Calu3 (cell line): ENCODE results near the gene LSAMP. TPM values are rescaled to one million over a fixed set of nuclear protein-coding genes. Genes with fewer than 3 reads are reported as not detected.

Source experiments
- BruUV-seq: library from RNA; stranded (reverse); fragments of 400-500 nt; replicated peaks from 2 replicates; lab custom pipeline; 2021; lab: Mats Ljungman, UMichigan
- CTCF ChIA-PET: fragments of 300-600 bp; sonication (Branson Sonifier 250); formaldehyde crosslinking; loops from one replicate; lab custom pipeline; 2022; ENCODE audit warnings: antibody characterized with exemption; lab: Charles Lee
- DNase-seq: peaks from one replicate; pipeline ENCODE4 v3.0.0; 2022
- H3K27ac Mint-ChIP-seq: one replicate; pipeline ENCODE4 v1.8.0; 2022; ENCODE audit warnings: mixed read lengths; ENCODE audit not compliant: unreplicated experiment
- H3K27me3 Mint-ChIP-seq: one replicate; pipeline ENCODE4 v1.8.0; 2022; ENCODE audit warnings: mixed read lengths; ENCODE audit not compliant: unreplicated experiment
- H3K36me3 Mint-ChIP-seq: one replicate; pipeline ENCODE4 v1.8.0; 2022; ENCODE audit warnings: mild to moderate bottlenecking, moderate library complexity, mixed read lengths; ENCODE audit not compliant: insufficient read depth, unreplicated experiment
- H3K4me1 Mint-ChIP-seq: one replicate; pipeline ENCODE4 v1.8.0; 2022; ENCODE audit warnings: mild to moderate bottlenecking, low read depth, mixed read lengths; ENCODE audit not compliant: unreplicated experiment
- H3K4me3 Mint-ChIP-seq: one replicate; pipeline ENCODE4 v1.8.0; 2022; ENCODE audit warnings: mild to moderate bottlenecking, low read depth, moderate library complexity, mixed read lengths; ENCODE audit not compliant: unreplicated experiment
- H3K9me3 Mint-ChIP-seq: one replicate; pipeline ENCODE4 v1.8.0; 2022; ENCODE audit warnings: low read depth, mixed read lengths; ENCODE audit not compliant: unreplicated experiment
- CTCF ChIP-seq: fragments of 200-600 bp; IDR thresholded peaks from one replicate; pipeline ENCODE4 v1.8.0; 2022; ENCODE audit warnings: antibody characterized with exemption; ENCODE audit not compliant: unreplicated experiment
- intact Hi-C: fragments of 100-400 bp; cut with micrococcal nuclease; formaldehyde crosslinking; loops from one replicate; pipeline ENCODE4 v1.10.0; 2022; ENCODE audit not compliant: unreplicated experiment
- total RNA-seq: library from RNA; stranded (reverse); gene quantifications from 2 replicates; pipeline ENCODE4 v1.2.3, GENCODE V29; 2022

The LSAMP gene
- total RNA-seq, 1 experiment from 2014 or later: 0.90 TPM

DNA sequence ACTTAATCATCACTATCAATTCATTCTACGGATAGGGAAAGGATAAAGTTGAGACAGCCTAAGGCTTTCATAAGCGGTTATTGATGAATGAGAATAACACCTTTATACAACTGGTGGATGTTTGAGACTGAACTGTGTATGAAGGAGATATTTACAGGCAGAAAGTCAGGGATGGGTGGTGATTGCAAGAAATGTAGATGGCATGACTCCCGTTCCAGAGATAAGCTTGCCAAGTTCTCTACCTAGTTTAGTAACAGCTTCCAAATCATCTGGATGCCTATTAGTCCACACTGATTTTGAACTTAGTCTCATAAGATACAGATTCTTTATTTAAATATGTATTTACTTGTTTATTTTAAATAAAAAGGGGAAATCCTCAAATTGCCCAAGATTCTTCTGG, 463.2 kb downstream of the LSAMP start:
- intact Hi-C loops: no loop called here
- no peaks in the 10 kb centered on the region for H3K27me3 Mint-ChIP-seq

DNA sequence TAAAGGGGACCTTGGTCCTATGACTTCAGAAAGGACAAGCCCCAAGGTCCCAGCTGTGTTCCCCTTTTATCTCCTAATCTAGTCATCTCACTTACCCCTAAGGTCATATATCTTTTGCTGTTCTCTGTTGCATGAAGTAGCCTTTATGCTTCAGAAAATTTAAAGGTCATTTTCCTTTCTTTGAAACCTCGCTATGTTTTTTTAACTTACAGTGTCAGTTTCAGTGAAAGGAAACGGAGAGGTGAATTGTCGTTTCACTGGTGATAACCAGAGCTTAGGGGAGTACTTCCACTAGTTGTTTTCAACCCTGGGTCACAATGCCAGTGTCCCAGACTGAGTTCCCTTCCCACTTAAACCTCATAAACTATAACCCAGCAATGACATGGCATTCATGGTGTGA, 464.6 kb downstream of the LSAMP start:
- DNase-seq: no peak
- H3K9me3 Mint-ChIP-seq: no peaks in the 10 kb centered on the region
- intact Hi-C loops: no loop called here
- CTCF ChIA-PET: no interaction called here
- no peaks in the 10 kb centered on the region for H3K27me3 Mint-ChIP-seq
- peaks cover 6% of the 10 kb centered on the region for H3K4me1 Mint-ChIP-seq
- no peak overlapping the region for H3K4me3 Mint-ChIP-seq
- no peak for TF ChIP-seq CTCF
- no peak overlapping the region for H3K27ac Mint-ChIP-seq
- H3K36me3 Mint-ChIP-seq: no peaks in the 10 kb centered on the region
- BruUV-seq: no TSS peak

More for the DNA sequence above, 463.2 kb downstream of the LSAMP start:
- no peak overlapping the region for H3K27ac Mint-ChIP-seq
- H3K4me3 Mint-ChIP-seq: no peak overlapping the region
- DNase-seq: no peak
- BruUV-seq: no TSS peak
- CTCF ChIA-PET: no interaction called here
- no peaks in the 10 kb centered on the region for H3K36me3 Mint-ChIP-seq
- H3K9me3 Mint-ChIP-seq: no peaks in the 10 kb centered on the region
- no peak for TF ChIP-seq CTCF
- H3K4me1 Mint-ChIP-seq: no peaks in the 10 kb centered on the region

- Mint-ChIP-seq H3K27ac (no peak overlapping the region), H3K4me3 (no peak overlapping the region), H3K9me3 (no peaks in the 10 kb centered on the region), H3K4me1 (peaks cover 21% of the 10 kb centered on the region), H3K27me3 (no peaks in the 10 kb centered on the region), H3K36me3 (no peaks in the 10 kb centered on the region)
- no peak for DNase-seq
- intact Hi-C loops: loop anchor here (10.0 kb wide), 1 partner anchor 777 kb away; no protein-coding TSS in a partner anchor
- no TSS peak for BruUV-seq
- CTCF ChIA-PET: no interaction called here
- no peak for TF ChIP-seq CTCF
Observed at GRCh38 chr3:115977866-115978265, 467.4 kb downstream of the LSAMP start.

- H3K4me1 Mint-ChIP-seq: peaks cover 21% of the 10 kb centered on the region
- H3K36me3 Mint-ChIP-seq: no peaks in the 10 kb centered on the region
- no peak for TF ChIP-seq CTCF
- H3K27me3 Mint-ChIP-seq: no peaks in the 10 kb centered on the region
- no TSS peak for BruUV-seq
- intact Hi-C loops: loop anchor here (10.0 kb wide), 1 partner anchor 779 kb away; no protein-coding TSS in a partner anchor
- DNase-seq: no peak
- CTCF ChIA-PET: no interaction called here
- H3K4me3 Mint-ChIP-seq: no peak overlapping the region
- H3K27ac Mint-ChIP-seq: peak overlapping the region; percentile 29
- no peaks in the 10 kb centered on the region for H3K9me3 Mint-ChIP-seq
Observed at GRCh38 chr3:115975796-115976195, 469.5 kb downstream of the LSAMP start.
